ENCODE measurements around the gene CNTFR. TPM values are rescaled to one million over a fixed set of nuclear protein-coding genes. Genes with fewer than 3 reads are reported as not detected.

The CNTFR gene
- total and polyA plus RNA-seq, 10 of the 15 experiments (the other 5 are each of a cell fraction or from before 2014, with no cell fraction given), result not detected

- no peak for FAIRE-seq
- intact Hi-C loops (cut with micrococcal nuclease; ENCODE audit: unreplicated experiment) (loop anchor here (5.0 kb wide), 1 partner anchor 109 kb away; no protein-coding TSS in a partner anchor), in situ Hi-C loops (cut with MboI) (no loop called here)
- SMC1A ChIA-PET (ENCODE audit: uncharacterized antibody, unreplicated experiment), result interaction anchor here (1.1 to 1.9 kb wide), 2 partner anchors 45 to 142 kb away, joined by 3 to 4 read pairs; no protein-coding TSS in a partner anchor
- Histone ChIP-seq H3K27me3 (replicated peaks in 1 of 2; ENCODE audit: control insufficient read depth in 2 of 2, insufficient read depth in 2 of 2, low read length in 1 of 2) (peaks cover 4 to 9% of the 10 kb centered on the region in 2 experiments), H3K9ac (ENCODE audit: control insufficient read depth, insufficient read depth, low read length) (no peak overlapping the region), H3K9me3 (replicated peaks; ENCODE audit: control insufficient read depth, insufficient read depth, low read length) (no peaks in the 10 kb centered on the region; the same call in 2 of the 3 replicates), H3K4me1 (ENCODE audit: control insufficient read depth, insufficient read depth, low read length) (no peaks in the 10 kb centered on the region), H3K4me3 (no peak overlapping the region), H3K27ac (ENCODE audit: control insufficient read depth, insufficient read depth) (no peak overlapping the region), H3K4me2 (ENCODE audit: control insufficient read depth, insufficient read depth) (no peak overlapping the region), H3K36me3 (ENCODE audit: control insufficient read depth in 2 of 2, insufficient read depth in 2 of 2, low read length in 1 of 2) (no peaks in the 10 kb centered on the region), H3K79me2 (ENCODE audit: control insufficient read depth, insufficient read depth, low read length) (no peaks in the 10 kb centered on the region), H2AFZ (ENCODE audit: control insufficient read depth, low read depth, low read length) (no peak overlapping the region), H4K20me1 (ENCODE audit: control insufficient read depth, insufficient read depth) (peaks cover 8% of the 10 kb centered on the region; the same call in 1 of the 2 replicates)
- ATAC-seq, result no peak
- POLR2A ChIA-PET, result no interaction called here
- RAD21 ChIA-PET (ENCODE audit: unreplicated experiment), result no interaction called here
- no peak for TF ChIP-seq KAT2A (conservative IDR thresholded peaks at IDR 0.05; ENCODE audit: control insufficient read depth, low read depth, low read length)
- TF ChIP-seq, protein P1, sequence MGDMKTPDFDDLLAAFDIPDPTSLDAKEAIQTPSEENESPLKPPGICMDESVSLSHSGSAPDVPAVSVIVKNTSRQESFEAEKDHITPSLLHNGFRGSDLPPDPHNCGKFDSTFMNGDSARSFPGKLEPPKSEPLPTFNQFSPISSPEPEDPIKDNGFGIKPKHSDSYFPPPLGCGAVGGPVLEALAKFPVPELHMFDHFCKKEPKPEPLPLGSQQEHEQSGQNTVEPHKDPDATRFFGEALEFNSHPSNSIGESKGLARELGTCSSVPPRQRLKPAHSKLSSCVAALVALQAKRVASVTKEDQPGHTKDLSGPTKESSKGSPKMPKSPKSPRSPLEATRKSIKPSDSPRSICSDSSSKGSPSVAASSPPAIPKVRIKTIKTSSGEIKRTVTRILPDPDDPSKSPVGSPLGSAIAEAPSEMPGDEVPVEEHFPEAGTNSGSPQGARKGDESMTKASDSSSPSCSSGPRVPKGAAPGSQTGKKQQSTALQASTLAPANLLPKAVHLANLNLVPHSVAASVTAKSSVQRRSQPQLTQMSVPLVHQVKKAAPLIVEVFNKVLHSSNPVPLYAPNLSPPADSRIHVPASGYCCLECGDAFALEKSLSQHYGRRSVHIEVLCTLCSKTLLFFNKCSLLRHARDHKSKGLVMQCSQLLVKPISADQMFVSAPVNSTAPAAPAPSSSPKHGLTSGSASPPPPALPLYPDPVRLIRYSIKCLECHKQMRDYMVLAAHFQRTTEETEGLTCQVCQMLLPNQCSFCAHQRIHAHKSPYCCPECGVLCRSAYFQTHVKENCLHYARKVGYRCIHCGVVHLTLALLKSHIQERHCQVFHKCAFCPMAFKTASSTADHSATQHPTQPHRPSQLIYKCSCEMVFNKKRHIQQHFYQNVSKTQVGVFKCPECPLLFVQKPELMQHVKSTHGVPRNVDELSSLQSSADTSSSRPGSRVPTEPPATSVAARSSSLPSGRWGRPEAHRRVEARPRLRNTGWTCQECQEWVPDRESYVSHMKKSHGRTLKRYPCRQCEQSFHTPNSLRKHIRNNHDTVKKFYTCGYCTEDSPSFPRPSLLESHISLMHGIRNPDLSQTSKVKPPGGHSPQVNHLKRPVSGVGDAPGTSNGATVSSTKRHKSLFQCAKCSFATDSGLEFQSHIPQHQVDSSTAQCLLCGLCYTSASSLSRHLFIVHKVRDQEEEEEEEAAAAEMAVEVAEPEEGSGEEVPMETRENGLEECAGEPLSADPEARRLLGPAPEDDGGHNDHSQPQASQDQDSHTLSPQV (IDR thresholded peaks at IDR 0.05), result no peak
- TF ChIP-seq, protein P2, sequence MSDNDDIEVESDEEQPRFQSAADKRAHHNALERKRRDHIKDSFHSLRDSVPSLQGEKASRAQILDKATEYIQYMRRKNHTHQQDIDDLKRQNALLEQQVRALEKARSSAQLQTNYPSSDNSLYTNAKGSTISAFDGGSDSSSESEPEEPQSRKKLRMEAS (IDR thresholded peaks at IDR 0.05; ENCODE audit: low read depth, low read length), result no peak
- TF ChIP-seq ZNF207 (IDR thresholded peaks at IDR 0.05; ENCODE audit: borderline replicate concordance), result no peak
- TF ChIP-seq, protein P3, sequence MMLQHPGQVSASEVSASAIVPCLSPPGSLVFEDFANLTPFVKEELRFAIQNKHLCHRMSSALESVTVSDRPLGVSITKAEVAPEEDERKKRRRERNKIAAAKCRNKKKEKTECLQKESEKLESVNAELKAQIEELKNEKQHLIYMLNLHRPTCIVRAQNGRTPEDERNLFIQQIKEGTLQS (IDR thresholded peaks at IDR 0.05; ENCODE audit: borderline replicate concordance, extremely low read depth, low read depth, low read length), result no peak
- TF ChIP-seq, protein P4, sequence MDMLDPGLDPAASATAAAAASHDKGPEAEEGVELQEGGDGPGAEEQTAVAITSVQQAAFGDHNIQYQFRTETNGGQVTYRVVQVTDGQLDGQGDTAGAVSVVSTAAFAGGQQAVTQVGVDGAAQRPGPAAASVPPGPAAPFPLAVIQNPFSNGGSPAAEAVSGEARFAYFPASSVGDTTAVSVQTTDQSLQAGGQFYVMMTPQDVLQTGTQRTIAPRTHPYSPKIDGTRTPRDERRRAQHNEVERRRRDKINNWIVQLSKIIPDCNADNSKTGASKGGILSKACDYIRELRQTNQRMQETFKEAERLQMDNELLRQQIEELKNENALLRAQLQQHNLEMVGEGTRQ (IDR thresholded peaks at IDR 0.05; ENCODE audit: borderline replicate concordance, low read depth, low read length), result no peak
- TF ChIP-seq SKIL (IDR thresholded peaks at IDR 0.05; ENCODE audit: low read depth, poor library complexity, severe bottlenecking), result no peak
- TF ChIP-seq ZBED1 (IDR thresholded peaks at IDR 0.05; ENCODE audit: borderline replicate concordance), result no peak
- no peak for TF ChIP-seq TCF7 (IDR thresholded peaks at IDR 0.05; ENCODE audit: borderline replicate concordance)
- no peak for TF ChIP-seq SUZ12 (IDR thresholded peaks at IDR 0.05; ENCODE audit: unreplicated experiment)
- no peak for TF ChIP-seq ESRRA (IDR thresholded peaks at IDR 0.05; ENCODE audit: low read length)
- TF ChIP-seq RAD51 (IDR thresholded peaks at IDR 0.05), result no peak
- no peak for TF ChIP-seq NFYA (IDR thresholded peaks at IDR 0.05; ENCODE audit: borderline replicate concordance, low read depth, low read length)
- WGBS (ENCODE audit: insufficient coverage, insufficient replicate concordance, low lambda C conversion rate, missing lambda C conversion rate), result 63% methylated on average over 7 of the region's 7 CpGs
- DNase-seq (ENCODE audit: low read depth, low spot score), result no peak
- CTCF ChIA-PET, result no interaction called here
- no TSS peak for BruUV-seq (replicated peaks)
Observed at GRCh38 chr9:34546102-34546833, 43.3 kb downstream of the CNTFR start.
